NCI-H2196 (cell line): ENCODE measurements around the gene TMEM208.

Experiments
- DNase-seq: peaks from one replicate; lab custom pipeline; 2025; ENCODE audit not compliant: unreplicated experiment; lab: John Stamatoyannopoulos, UW

Gene TMEM208

DNA sequence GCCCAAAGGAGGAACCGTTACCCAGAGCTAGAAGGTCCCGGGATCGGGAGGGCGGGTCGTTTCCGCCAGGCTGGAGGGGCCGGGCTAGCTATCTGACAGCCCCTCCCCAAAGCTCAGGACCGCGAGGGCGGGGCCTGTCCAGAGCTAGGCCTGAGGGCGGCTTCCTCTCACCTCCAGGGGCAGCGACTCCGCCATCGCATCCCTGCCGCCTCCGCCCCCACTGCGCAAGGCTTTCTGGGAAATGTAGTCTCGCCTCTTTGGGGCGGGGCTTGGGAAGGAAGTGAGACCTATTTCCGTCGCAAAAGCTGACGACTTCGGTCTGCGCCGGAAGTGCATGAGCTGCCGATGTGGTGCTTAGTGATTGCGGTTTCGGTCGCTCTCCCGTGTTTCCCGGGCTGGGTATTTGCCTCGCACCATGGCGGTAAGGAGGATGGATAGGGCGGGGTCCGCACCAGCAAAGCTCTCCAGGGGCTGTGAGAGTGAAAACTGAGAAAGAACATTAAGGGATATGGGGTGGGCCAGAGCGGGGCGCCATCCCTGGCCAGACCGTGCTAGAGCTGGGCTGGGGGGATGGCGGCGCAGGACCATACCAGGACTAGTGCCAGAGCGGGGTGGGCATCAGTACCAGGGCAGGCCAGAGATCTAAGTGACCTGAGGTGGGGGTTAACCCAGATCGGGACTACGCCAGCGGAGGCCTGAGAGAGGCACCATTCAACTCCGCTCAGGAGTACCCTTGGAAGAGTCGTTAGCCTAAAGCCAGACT lies at the start of gene TMEM208:
Gene TMEM208, plus strand, starts transcription at position 327 of the 763 bp plus-strand sequence. Its CDS starts 89 bp downstream, at position 416.
- peak; percentile 89 for DNase-seq

DNA sequence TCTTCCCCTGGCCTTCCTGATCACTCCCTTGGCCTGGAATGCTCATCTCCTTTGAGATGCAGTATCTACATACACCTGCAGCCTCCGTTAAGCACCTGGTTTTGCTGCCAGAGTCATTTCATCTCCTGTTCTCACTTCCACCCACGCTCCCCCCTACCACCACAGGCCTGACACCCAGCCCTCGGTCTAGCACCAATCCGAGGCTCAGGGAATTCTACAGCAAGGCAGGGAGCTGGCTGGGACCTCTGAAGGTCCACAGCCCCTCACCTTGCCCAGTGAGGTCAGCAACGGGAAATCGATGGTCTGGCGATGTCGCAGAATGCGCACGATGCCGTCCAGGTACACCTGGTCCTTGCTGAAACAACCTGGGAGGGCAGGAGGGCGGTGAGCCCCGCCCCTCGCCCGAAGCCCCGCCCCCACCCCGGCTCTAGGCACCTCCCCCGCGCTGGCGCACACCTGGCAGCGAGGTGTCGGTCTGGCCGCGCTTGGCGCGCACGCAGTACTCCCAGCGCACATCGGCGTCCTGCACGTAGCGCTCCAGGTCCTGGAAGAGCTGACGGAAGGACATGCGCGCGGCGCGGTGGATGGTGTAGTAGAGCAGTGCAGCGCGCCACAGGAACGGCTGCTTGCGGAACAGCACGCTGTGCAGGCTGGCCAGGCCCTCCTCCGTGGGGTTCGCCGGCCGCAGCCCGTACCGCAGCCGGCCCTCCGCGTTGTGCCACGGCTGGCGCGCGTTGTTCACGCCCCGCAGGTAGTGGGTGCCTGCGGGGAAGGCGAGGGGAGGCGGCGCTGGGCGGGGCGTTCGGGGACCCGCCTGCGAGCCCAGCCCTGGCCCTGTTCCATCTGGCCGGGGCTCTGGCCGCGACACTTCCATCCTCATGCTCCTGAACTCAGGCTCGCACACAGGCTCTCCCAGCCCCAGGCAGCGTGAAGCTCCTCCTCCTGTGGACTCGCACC lies 48.9 kb upstream of the TMEM208 start:
- peak; percentile 79 for DNase-seq

DNA sequence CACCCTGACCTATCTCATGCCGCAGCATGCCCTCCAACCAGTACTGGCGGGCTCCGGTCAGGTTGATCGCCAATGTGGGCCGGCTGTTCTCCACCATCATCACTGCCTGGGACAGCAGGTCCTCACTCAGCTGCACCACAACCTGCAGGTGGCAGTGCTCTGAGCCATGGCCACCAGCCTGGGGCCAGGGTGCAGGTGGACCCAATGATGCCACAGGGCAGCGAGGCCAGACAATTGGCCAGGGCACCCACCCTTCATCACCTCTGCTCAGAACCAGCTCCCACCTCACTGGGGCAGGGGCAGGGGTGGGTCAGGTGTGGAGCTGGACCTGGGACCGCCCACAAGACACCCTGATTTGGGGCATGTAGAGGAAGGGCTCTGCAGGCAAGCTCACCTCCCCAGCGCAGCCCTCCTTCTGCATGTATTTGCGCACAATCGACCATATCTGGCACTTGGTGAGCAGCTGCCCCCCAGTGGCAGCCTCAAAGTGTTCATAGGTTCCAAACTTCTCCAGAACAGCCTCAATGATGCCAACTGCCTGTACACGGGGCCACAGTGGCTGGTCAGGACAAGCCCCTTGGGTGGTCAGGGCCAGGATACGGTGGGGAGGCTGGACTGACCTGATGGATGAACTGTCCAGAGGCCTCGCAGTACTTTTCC lies 47.4 kb upstream of the TMEM208 start:
- DNase-seq = peak; percentile 1

DNA sequence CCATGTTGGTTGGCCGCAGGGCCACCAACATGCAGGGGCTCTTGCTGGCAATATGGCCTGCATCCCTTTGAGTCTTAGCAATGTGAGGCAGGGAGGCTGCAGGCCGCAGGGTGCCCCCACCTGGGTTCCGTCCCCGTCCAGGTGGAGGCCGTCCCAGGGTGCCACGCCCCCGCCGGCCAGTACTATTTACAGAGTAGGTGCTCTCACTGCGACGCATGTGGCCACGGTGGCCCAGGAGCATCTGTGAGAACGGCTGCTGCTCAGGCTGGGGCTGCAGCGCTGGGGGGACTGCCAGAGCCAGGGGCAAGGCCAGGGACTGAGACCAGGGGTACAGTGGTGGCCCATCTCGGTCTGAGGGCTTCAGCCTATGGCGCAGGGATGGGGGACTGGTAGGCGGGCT lies 46.8 kb upstream of the TMEM208 start:
- DNase-seq = no peak

DNA sequence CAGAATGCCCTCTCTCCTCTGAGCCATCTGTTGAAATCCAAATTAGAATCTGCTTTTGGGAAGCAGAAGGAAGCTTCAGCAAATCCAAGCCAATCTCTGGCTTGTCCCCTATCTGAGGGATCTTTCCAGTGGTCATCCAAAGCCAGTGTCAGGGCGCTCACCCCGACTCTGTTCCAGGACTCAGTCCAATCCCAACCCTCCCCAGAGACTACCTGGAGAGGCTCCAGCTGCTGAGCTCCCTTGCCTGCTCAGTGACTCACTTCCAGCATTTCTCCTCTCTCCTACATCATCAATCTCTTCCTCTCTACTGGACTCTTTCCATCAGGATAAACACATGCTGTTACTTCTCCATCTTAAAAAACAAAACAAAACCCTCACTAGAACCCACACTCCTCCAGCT lies 45.6 kb upstream of the TMEM208 start:
- DNase-seq = no peak

DNA sequence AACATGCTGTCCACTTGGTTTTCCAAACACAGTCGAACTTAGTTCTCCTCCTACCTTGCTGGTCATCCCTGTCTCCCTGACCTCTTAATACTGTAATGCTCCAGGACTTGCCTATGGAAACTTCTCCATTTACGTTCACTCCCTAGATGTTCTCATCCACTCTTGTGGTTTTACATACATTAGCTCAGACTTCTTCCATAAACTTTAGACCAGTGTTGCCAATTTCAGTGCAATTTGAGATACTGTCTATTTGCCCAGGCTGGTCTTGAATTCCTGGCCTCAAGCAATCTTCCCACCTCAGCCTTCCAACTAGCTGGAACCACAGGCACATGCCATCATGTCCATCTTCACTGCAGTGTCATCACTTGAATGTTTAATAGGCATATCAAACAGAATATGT lies 44.6 kb upstream of the TMEM208 start:
- DNase-seq = no peak

DNA sequence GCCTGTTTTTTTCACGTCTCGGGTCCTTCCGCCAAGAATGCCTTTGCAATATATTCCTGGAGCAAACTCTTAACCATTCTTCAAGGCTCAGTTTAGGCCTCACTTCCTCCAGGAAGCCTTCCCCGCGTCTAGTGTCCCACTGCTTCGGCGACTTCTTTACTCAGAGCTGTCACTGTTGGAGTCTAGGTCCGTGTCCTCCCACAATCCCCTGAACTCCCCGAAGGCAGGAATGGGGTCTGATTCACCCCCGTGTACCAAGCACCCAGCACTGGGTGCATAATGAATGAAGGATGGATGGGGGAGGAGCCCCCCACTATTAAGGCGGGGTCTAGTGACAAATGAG lies 43.7 kb upstream of the TMEM208 start:
- DNase-seq = no peak

DNA sequence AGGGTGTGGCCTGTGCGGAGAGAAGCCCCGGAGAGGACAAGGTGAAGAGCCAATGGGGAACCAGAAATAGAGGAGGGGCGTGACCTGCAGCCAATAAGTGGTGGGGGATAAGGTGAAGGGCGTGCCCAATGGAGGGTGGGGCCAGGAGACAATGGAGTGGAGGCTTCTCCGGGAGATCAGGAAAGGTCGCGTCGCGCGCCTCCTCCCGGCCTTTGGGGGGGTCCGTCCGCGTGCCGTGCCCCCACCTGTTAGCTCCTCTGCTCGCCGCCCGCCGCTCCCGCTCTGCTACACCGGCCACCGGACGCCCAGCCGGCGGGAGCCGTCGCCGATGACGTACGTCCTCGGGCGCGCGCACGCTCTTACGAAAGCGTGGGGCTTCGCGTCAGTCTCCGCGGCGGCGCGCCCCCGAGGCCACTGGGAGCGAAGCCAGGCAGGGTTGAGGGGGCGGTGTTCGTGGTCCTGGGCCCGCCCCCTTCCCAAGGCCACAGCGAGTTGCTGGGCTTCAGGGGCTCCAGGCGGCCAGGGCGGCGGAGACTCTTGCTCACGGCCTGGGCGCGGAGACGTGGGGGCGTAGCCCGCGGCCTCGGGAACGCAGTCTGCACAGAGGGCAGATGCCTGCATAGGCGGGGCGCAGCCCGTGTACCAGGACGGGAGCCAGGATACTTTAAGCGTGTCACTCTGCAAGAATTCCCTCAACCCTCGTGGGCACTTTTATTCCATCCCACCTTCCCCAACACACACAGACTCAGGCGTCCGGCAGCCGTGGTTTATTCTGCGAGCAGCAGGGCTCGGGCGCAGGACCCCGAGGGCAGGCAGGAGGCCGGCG lies 43.1 kb upstream of the TMEM208 start, which contains the start of gene MATCAP1:
Gene MATCAP1, minus strand, starts transcription at position 337 of the 826 bp plus-strand sequence. CDS start 3,353 bp downstream, outside the sequence.
- DNase-seq = peak; percentile 88

DNA sequence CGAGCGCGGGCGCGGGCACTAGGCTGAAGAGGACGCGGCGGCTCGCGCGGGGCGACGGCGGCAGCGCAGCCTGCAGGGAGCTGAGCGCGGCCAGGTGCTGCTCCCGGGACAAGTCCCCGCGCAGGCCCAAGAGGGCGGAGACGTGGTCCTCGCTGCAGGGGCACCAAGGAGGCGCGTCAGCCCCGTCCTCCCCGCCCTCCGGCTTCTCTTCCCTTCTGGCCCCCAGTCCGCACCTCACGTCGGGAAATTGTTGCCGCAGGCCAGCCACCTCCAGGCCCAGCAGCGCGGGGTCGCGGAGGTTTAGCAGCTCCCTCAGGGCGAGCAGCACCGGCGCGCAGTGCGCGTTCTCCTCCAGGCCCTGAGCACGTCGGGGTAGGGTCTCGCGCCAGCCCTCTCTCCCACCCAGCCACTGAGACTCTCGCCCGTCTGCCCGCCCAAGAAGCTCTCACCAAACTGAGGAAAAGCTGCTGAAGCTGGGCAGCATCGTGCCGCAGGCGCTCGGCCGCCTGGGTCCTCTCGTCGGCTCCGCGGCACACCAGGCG lies 42.4 kb upstream of the TMEM208 start:
- DNase-seq = peak; percentile 35

DNA sequence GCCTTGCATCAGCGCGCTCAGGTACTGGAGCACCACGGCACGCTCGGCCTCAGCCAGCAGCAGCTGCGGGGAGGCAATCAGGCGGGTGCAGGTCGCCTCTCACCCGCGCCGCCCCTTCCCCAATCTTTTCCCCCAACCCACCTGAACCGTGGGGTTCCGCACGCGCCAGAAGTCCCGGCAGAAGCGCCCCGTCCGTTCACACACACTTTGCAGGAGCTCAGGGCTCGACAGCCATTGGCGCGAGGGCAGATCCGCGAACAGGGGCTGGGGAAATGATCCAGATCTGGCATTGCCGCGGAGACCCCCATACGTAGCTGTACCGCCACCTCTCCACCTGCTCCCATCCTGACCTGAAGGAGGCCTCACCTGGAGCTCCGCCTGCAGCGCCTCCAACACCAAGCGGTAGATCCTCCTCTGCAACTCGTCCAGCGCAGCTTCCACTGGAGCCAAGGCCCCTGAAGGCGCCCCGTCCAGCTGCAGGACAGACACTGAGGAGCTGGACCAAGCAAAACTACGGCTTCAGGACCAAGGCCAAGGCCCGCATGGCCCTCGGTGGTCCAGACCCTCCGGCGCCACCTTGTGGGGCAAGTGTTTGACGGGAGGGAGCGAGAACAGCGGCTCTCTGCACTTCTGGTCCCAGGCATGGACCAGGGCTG lies 41.8 kb upstream of the TMEM208 start:
- DNase-seq = peak; percentile 66

DNA sequence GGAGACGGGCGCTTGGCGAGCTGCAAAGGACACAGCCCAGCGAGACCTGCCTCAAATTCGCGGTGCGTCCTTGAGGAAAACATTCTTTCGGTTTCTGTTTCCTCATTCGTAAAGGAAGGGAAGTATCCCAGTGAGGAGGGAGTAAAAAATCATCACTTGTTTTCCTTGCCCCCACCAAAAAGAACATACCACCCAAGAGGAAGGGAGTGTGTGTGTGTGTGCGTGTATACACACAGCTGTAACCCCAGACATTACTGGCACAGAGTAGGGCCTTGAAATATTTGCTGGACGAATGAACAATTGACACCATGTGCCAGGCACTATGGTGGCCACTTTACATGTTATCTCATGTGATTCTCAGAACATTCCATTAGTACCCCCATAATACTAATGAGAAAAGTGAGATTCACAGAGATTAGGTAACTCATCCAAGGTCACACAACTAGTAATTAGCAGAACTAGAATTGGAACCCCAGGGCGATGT lies 41.2 kb upstream of the TMEM208 start:
- no peak for DNase-seq

DNA sequence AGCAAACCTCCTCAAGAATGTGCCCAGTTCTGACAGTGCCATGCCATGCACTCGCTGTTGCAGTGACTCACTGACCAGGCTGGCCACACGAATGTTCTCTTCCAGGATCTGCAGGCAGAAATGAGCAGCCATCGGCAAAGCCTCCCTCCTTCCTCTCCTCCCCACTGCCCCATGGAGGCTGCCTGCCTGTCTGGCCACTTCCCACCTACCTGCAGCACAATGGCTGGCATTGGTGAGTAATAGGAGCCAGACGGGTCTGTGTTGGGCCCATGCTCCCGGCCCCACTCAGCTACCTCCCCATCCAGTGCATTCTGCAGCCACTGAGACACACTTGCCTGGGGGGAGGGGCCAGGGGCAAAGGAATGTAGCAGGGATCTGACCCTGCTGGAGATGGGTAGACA lies 40.4 kb upstream of the TMEM208 start:
- DNase-seq = no peak

DNA sequence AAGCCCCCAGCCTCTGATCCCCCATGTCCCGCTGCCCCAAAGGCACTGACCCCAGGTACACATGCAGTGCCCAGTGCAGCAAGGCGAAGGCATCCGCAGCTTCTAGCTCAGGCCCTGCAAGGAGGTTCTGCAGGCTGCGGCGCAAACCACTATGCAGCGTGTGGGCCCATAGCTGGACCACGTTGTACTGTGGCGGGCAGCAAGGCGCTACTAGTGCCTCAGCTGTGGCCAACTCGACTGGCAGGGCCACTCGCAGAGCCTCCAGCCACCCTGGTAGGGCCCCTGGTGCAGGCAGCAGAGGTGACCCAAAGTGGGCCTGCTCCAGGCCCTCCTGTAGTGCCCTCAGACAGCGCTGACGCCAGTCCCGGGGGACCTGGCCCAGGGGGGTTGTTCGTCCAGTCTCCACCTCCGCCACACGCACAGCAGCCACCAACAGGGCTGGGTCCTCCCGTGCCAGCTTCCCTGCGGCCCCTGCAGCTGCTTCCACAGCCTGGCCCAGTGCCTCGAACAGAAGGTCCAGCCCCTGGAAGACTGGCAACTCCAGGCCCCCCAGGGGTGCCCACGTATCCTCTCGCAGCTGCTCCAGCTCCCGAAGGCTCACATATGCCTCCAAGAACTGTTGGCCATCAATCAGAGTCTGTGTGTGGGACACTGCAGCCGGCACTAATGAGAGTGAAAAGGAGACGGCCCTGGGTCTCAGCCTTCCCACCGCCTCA lies 39.6 kb upstream of the TMEM208 start:
- no peak for DNase-seq

DNA sequence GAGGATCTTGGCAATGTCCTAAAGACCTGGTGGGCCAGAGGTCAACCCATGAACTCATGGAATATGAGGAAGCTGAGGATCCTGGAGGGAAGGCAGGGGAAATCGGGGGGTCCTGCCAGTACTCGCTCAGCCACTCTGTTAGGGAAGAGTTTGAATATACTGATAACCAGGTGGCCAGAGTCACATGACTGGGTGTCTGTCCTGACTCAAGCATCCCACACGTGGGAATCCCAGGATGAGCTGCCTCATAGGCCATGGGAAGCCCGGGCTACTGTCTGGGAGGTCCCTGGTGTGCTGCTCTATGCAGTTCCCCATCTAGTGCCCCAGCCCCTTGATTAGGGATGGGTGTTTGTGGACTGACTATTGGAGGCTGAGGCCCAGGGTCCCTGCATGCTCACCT lies 38.6 kb upstream of the TMEM208 start:
- no peak for DNase-seq

DNA sequence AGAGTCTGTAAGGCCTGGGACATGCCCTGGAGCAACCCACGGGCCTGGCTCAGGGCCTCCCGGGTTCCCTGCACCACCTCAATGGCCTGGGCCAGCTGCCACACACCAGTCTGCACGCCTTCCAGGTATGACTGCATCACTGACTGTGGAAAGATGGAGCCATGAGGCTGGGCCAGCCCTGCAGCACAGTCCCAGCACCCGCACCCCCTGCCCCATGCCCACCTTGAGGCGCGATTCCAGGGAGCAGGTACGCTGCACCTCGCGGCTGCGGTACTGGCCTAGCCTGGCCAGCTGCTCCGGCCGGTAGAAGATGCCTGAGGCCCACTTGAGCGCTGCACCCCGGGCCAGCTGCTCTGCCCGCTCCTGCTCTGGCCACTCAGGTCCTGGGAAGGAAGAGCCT lies 38.1 kb upstream of the TMEM208 start:
- DNase-seq = no peak

DNA sequence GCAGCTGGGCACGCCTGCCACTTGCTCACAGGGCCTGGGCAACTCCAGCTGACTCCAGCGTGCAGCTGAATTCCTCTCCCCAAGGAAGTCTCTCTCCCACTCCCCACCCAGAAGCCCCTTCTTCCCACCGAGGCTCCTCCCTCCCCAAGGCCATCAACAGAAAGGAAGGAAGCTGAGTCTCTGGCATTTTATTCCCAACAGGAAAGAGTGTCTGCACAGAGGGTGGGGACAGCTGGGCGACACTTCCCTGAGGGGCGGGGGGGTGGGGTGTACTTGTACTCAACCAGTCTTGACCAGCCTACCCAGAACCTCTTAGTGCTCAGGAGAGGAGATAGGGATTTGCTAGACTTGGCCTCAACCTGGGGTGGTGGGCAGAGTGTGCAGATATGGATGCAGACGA lies 36.9 kb upstream of the TMEM208 start, which contains the start of gene EXOC3L1:
Gene EXOC3L1, minus strand, starts transcription at position 96 of the 400 bp plus-strand sequence. CDS start 460 bp downstream, outside the sequence.
- DNase-seq = no peak

DNA sequence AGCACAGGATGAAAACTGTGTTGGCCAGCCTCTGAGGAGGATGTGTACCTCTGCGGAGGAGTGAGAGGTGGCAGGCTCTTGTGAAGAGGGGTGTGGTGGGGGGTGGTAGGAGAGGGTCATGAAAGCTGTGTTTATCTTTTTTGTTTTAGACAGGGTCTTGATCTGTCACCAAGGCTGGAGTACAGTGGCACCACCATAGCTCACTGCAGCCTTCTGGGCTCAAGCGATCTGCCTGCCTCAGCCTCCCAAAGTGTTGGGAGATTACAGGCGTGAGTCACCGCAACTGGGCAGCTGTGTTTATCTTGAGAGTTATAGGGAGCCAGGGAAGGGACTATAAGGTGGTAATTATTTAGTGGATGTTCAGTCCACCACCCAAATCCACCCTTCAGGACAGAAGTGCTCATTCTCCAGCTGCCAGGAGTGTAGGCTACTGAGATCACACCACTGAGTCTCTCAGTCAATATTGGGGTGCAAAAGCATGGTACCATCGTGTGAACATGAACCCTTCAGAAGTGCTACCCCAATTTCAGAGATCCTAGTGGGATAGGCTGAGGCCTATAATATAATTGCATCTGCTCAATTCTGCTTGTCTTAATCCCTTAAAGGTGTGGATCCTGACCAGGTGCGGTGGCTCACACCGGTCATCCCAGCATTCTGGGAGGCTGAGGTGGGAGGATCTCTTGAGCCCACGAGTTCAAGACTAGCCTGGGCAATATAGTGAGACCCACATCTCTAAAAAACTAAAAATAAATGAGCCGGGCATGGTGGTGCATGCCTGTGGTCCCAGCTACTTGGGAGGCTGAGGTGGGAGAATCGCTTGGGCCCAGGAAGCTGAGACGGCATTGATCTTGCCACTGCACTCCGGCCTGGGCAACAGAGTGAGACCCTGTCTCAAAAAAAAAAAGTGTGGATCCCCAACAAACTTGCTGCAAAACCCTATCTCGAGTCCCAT lies 36.2 kb upstream of the TMEM208 start:
- DNase-seq = no peak
